Mucosa of stomach (tissue), 1 donor: Measurements from ENCODE around the gene CHN1.

Source experiments
- H3K27me3 ChIP-seq: one replicate; pipeline ENCODE4 v1.7.0; 2013; ENCODE audit warnings: mild to moderate bottlenecking, low read length; ENCODE audit not compliant: control insufficient read depth, insufficient read depth
- H3K36me3 ChIP-seq: one replicate; pipeline ENCODE4 v1.7.0; 2013; ENCODE audit warnings: low read length; ENCODE audit not compliant: control insufficient read depth, insufficient read depth
- H3K4me1 ChIP-seq: one replicate; pipeline ENCODE4 v1.7.0; 2013; ENCODE audit warnings: mild to moderate bottlenecking, low read length; ENCODE audit not compliant: control insufficient read depth, insufficient read depth
- H3K4me3 ChIP-seq: one replicate; pipeline ENCODE4 v1.7.0; 2013; ENCODE audit warnings: low read length
- H3K9ac ChIP-seq: one replicate; pipeline ENCODE4 v1.7.0; 2013; ENCODE audit warnings: mild to moderate bottlenecking, low read length, moderate library complexity
- H3K9me3 ChIP-seq: one replicate; pipeline ENCODE4 v1.7.0; 2013; ENCODE audit warnings: mild to moderate bottlenecking, low read length, moderate library complexity; ENCODE audit not compliant: control insufficient read depth
- donor health status: Pancreatic carcinoma.

CHN1 gene

GRCh38 chr2:174794851-174795374 lies 210.3 kb downstream of the CHN1 start:
- Histone ChIP-seq H3K4me1 (no peaks in the 10 kb centered on the region), H3K27me3 (no peaks in the 10 kb centered on the region), H3K9me3 (no peaks in the 10 kb centered on the region), H3K9ac (no peak overlapping the region), H3K36me3 (no peaks in the 10 kb centered on the region), H3K4me3 (no peak overlapping the region)

- H3K27me3 ChIP-seq, result no peaks in the 10 kb centered on the region
Measured at GRCh38 chr2:174792309-174793025, 212.7 kb downstream of the CHN1 start.

GRCh38 chr2:174791746-174792280 lies 213.4 kb downstream of the CHN1 start:
- Histone ChIP-seq H3K4me3 (no peak overlapping the region), H3K9ac (no peak overlapping the region), H3K4me1 (no peaks in the 10 kb centered on the region), H3K9me3 (no peaks in the 10 kb centered on the region), H3K27me3 (no peaks in the 10 kb centered on the region), H3K36me3 (no peaks in the 10 kb centered on the region)

More at GRCh38 chr2:174792309-174793025, 212.7 kb downstream of the CHN1 start:
- Histone ChIP-seq H3K9me3 (no peaks in the 10 kb centered on the region), H3K4me3 (no peak overlapping the region), H3K9ac (no peak overlapping the region), H3K36me3 (no peaks in the 10 kb centered on the region), H3K4me1 (no peaks in the 10 kb centered on the region)

- H3K4me1 ChIP-seq, result no peaks in the 10 kb centered on the region
- H3K9me3 ChIP-seq, result no peaks in the 10 kb centered on the region
- H3K36me3 ChIP-seq, result no peaks in the 10 kb centered on the region
- H3K27me3 ChIP-seq, result no peaks in the 10 kb centered on the region
- no peak overlapping the region for H3K4me3 ChIP-seq
- no peak overlapping the region for H3K9ac ChIP-seq
Measured at GRCh38 chr2:174791020-174791419, 214.2 kb downstream of the CHN1 start.

- no peak overlapping the region for H3K9ac ChIP-seq
- H3K36me3 ChIP-seq, result no peaks in the 10 kb centered on the region
- no peaks in the 10 kb centered on the region for H3K27me3 ChIP-seq
- no peaks in the 10 kb centered on the region for H3K9me3 ChIP-seq
- no peaks in the 10 kb centered on the region for H3K4me1 ChIP-seq
- no peak overlapping the region for H3K4me3 ChIP-seq
Measured at GRCh38 chr2:174789001-174789400, 216.2 kb downstream of the CHN1 start.

GRCh38 chr2:174788291-174788929 lies 216.8 kb downstream of the CHN1 start:
- Histone ChIP-seq H3K36me3 (no peaks in the 10 kb centered on the region), H3K4me3 (no peak overlapping the region), H3K4me1 (no peaks in the 10 kb centered on the region)

DNA sequence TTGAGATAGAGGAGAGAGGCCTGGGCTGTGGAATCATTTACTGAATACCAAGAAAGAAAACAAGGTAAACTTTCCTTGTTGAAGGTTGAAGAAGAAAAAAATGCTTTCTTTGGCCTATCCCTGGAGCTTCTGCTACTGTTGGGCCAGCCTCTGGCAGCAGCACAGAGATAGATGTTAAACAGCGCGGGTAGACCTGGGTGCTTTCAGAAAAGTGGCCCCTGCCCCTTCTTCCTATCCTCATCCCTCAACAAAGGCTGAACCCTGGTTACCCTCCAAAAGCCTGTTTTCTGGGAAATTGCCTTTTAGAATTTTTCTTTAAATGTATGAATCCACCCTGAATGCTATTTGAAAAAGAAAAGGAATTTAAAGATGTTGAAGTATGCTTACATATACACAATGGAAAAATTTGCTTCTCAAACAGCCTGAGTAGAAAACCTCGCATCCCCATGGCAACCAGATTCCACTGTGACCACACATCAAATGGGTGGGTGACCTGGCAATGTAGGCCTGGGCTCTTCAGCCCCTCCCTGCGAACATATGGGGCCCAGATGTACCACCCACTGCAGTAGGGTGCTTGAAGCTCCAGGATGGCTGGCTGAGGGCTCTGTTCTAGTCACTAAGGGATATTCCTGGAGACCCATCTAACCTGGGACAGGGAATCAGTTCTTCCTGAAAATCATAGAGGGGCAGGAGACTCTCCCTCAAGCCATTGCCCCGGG lies 217.5 kb downstream of the CHN1 start:
- Histone ChIP-seq H3K27me3 (no peaks in the 10 kb centered on the region), H3K4me3 (no peak overlapping the region), H3K36me3 (no peaks in the 10 kb centered on the region), H3K4me1 (no peaks in the 10 kb centered on the region), H3K9ac (no peak overlapping the region), H3K9me3 (no peaks in the 10 kb centered on the region)

More at GRCh38 chr2:174788291-174788929, 216.8 kb downstream of the CHN1 start:
- Histone ChIP-seq H3K9me3 (no peaks in the 10 kb centered on the region), H3K27me3 (no peaks in the 10 kb centered on the region), H3K9ac (no peak overlapping the region)

DNA sequence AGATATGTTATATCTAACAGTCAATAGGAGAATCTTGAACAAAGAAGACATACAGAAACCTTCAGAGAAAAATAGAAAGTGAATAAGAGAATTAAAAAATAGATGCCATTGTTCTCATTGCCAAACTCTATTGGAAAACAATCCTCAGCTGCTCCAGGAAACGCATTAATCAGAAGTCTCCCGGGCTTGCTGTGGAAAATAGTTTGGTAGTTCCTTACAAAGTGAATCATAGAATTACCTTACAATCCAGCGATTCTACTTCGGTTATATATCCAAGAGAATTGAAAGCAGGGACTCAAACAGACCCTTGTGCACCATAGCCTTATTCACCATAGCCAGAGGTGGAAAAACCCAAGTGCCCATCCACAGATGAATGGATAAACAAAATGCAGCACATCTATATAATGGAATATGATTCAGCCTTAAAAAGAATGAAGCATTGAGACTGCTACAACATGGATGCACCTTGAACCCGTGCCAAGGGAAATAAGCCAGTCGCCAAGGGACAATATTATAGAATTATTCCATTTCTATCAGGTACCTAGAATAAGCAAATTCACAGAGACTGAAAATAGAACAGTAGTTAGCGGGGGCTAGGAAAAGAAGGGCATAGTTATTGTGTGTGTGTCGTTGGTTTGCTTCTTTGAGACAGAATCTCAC lies 219.0 kb downstream of the CHN1 start:
- Histone ChIP-seq H3K36me3 (no peaks in the 10 kb centered on the region), H3K4me3 (no peak overlapping the region), H3K4me1 (no peaks in the 10 kb centered on the region), H3K9ac (no peak overlapping the region), H3K9me3 (no peaks in the 10 kb centered on the region), H3K27me3 (no peaks in the 10 kb centered on the region)

- H3K4me1 ChIP-seq, result no peaks in the 10 kb centered on the region
- no peaks in the 10 kb centered on the region for H3K9me3 ChIP-seq
- no peak overlapping the region for H3K4me3 ChIP-seq
- no peaks in the 10 kb centered on the region for H3K36me3 ChIP-seq
- no peaks in the 10 kb centered on the region for H3K27me3 ChIP-seq
- H3K9ac ChIP-seq, result no peak overlapping the region
Measured at GRCh38 chr2:174785481-174785880, 219.7 kb downstream of the CHN1 start.

GRCh38 chr2:174784909-174785308 lies 220.3 kb downstream of the CHN1 start:
- H3K9ac ChIP-seq, result no peak overlapping the region
- no peaks in the 10 kb centered on the region for H3K4me1 ChIP-seq
- H3K27me3 ChIP-seq, result no peaks in the 10 kb centered on the region
- H3K4me3 ChIP-seq, result no peak overlapping the region
- no peaks in the 10 kb centered on the region for H3K9me3 ChIP-seq
- no peaks in the 10 kb centered on the region for H3K36me3 ChIP-seq

GRCh38 chr2:174784316-174784715 lies 220.9 kb downstream of the CHN1 start:
- Histone ChIP-seq H3K4me1 (no peaks in the 10 kb centered on the region), H3K9ac (no peak overlapping the region)

More at GRCh38 chr2:174784316-174784715, 220.9 kb downstream of the CHN1 start:
- Histone ChIP-seq H3K4me3 (no peak overlapping the region), H3K36me3 (no peaks in the 10 kb centered on the region), H3K9me3 (no peaks in the 10 kb centered on the region), H3K27me3 (no peaks in the 10 kb centered on the region)
